NB4 (cell line): ENCODE data around the gene SPACDR.
"Not testable (repeated sequence)": the region's sequence is repeated elsewhere in the genome, so short reads cannot be mapped to it uniquely, and the experiment has no call there.

ENCODE experiments used
- DNase-seq: peaks from one replicate; pipeline ENCODE4 v3.0.0; 2010; ENCODE audit warnings: low read depth
- H3K4me3 ChIP-seq: one replicate; pipeline ENCODE4 v1.5.1; 2011; ENCODE audit warnings: mild to moderate bottlenecking, low read depth, low read length, moderate library complexity
- CTCF ChIP-seq: IDR thresholded peaks from one replicate; pipeline ENCODE4 v1.5.1; 2012; ENCODE audit warnings: low read depth, low read length
- MAX ChIP-seq: IDR thresholded peaks from 2 replicates; pipeline ENCODE4 v1.6.1; 2011; ENCODE audit warnings: low read depth, low read length
- MYC ChIP-seq: IDR thresholded peaks from 2 replicates; pipeline ENCODE4 v1.6.1; 2011; ENCODE audit warnings: low read depth, low read length
- POLR2A ChIP-seq: IDR thresholded peaks from 2 replicates; pipeline ENCODE4 v1.6.1; 2011; ENCODE audit warnings: mild to moderate bottlenecking; ENCODE audit not compliant: insufficient read length; ENCODE audit errors: extremely low read depth

The SPACDR gene

DNA sequence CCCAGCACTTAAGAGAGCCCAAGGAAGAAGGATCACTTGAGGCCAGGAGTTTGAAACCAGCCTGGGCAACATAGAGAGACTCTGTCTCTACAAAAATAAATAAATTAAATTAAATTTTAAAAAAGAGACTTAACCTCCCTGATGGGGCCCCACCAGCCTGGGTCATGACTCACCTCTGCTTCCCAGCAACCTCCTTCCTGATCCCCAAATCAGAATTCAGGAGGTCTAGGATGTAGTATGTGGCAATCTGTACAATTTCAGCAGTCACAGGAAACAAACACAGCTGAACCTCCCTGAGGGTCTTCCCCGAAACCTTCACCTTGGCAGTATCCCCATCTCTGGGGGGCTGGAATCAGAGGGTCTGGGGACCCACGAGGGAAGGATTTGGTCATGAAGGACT is 18.0 kb downstream of the SPACDR start:
- no peak for DNase-seq
- TF ChIP-seq POLR2A (no peak), MYC (no peak), MAX (no peak), CTCF (no peak)
- H3K4me3 ChIP-seq: no peak overlapping the region

GRCh38 chr7:100444311-100445278 is 19.5 kb downstream of the SPACDR start:
- DNase-seq: peak; percentile 66
- TF ChIP-seq MAX: peak; percentile 79
- peak; percentile 65; the same call in 1 of the 2 replicates for TF ChIP-seq MYC
- TF ChIP-seq POLR2A: no peak
- H3K4me3 ChIP-seq: no peak overlapping the region

DNA sequence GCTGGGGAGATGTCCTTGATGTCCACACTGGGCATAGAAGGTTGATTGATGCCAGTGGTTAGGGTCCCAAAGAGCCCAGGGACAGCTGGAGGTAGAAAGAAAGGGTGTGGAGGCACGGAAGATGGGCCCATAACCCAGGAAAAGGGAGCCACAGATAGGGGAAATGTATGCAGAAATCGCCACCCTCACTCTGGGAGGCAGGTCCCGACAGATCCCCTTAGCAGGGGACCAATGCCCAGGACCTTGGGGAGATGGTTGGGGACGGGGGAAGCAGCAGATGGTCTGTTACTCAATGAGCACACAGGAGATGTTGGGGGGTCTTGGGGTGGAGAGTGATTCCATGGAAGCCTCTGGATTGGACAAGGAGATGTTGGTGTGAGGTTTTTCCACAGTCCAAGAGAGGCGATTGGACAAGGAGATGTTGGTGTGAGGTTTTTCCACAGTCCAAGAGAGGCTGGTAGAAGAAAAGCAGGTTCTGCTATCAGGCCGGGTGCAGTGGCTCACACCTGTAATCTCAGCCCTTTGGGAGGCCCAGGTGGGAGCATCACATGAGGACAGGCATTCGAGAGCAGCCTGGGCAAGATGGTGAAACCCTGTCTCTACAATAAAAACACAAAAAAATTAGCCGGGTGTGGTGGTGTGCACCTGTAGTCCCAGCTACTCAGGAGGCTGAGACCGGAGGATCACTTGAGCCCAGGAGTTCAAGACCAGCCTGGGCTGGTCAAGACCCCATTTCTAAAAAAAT is 20.8 kb downstream of the SPACDR start:
- H3K4me3 ChIP-seq: no peak overlapping the region
- TF ChIP-seq CTCF (no peak), MYC (no peak), MAX (no peak), POLR2A (no peak)
- DNase-seq: no peak

DNA sequence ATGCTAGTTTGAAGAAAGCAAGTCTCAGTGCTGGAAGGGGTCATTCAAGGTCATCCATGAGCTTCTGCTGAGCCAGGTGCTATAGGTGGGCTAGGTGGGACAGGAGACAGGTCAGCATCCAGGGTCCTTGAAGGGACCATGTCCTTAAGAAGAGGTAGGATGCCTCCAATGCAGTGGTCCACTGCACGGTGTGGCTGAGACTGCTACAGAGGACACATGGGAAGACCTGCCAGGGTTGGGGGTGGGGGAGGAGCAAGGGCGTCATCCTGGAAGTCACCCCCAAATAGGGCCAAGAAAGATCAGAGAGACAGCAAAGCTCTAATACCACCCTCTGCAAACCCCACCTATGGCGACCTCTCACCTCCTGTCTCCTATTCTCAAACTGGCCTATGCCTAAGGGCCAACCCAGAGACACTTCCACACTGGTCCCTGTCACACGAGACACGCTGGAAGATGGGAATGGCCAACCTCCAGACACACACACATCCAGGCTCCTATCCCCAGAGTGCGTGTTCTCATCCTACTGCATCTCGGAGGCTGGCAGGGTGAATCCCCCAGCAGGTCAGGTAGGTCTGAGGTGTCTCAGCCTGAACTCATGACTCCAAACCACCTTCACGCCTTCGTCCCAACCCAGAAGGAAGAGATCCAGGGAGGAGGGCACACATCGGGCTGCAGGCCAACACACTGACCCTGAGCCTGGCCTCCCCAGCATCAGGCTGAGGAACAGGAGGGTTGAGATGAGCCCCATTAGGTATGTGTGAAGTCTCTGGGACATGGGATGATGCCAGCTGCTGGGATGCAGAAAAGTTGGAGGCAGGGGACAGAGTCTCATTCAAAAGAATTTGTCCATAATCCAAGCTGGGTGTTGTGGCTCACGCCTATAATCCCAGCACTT is 22.2 kb downstream of the SPACDR start:
- no peak for DNase-seq
- TF ChIP-seq CTCF (no peak), MAX (no peak), POLR2A (no peak), MYC (no peak)
- H3K4me3 ChIP-seq: no peak overlapping the region

DNA sequence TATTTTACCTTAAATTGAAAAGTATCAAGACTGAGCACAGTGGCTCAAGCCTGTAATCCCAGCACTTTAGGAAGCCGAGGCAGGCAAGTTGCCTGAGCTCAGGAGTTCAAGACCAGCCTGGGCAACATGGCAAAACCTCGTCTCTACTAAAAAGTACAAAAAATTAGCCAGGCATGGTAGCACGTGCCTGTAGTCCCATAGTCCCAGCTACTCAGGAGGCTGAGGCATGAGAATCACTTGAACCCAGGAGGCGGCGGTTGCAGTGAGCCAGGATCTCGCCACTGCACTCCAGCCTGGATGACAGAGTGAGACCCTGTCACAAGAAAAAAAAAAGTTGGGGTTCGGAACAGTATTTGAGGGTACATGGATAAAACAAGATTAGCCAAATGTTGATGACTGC is 24.8 kb downstream of the SPACDR start:
- DNase-seq, H3K4me3 ChIP-seq: not testable (repeated sequence)

GRCh38 chr7:100438731-100439130 is 25.3 kb downstream of the SPACDR start:
- DNase-seq, H3K4me3 ChIP-seq: not testable (repeated sequence)

DNA sequence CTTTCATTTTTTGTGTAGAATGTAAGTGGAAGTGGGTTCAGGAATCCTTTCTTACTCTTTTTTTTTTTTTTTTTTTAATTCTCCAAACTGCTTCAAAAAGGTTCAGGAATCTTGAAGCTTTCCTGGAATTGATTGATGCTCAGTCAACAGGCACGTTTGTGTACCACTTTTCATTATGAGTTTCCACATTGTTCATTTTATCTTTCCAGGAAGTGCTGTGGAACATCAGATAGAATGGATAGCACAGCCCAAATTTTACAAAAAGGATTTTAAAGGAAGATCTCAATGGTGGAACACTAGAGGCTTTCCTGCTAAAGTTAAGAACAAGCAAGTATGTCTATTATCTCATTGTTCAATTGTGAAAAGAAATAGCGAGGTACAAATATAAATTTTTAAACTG is 25.9 kb downstream of the SPACDR start:
- H3K4me3 ChIP-seq: no peak overlapping the region
- no peak for DNase-seq
- TF ChIP-seq MYC (no peak), MAX (no peak), POLR2A (no peak)
